ENCODE data around the gene ABTB2.

- TF ChIP-seq EP300 (conservative IDR thresholded peaks at IDR 0.05; ENCODE audit: poor library complexity, severe bottlenecking): no peak
- no peak for TF ChIP-seq CTCF (IDR thresholded peaks at IDR 0.05; ENCODE audit: poor library complexity, severe bottlenecking)
- no peak for TF ChIP-seq REST (IDR thresholded peaks at IDR 0.05; ENCODE audit: borderline replicate concordance)
- TF ChIP-seq POLR2AphosphoS5 (IDR thresholded peaks at IDR 0.05): no peak
- no peak for TF ChIP-seq EZH2 (IDR thresholded peaks at IDR 0.05; ENCODE audit: borderline replicate concordance, insufficient read depth, low read length, poor library complexity, severe bottlenecking)
- no peak for TF ChIP-seq TAF1 (IDR thresholded peaks at IDR 0.05; ENCODE audit: low read depth)
- TF ChIP-seq RAD21 (conservative IDR thresholded peaks at IDR 0.05): no peak
- TF ChIP-seq MXI1 (conservative IDR thresholded peaks at IDR 0.05; ENCODE audit: poor library complexity, severe bottlenecking): no peak
Measured at GRCh38 chr11:34135439-34135838, 222.4 kb downstream of the ABTB2 start.

Measured in neural cell (in vitro differentiated cells).